Urinary bladder (tissue), 4 donors: ENCODE results near the gene BCL7A. TPM values are rescaled to one million over a fixed set of nuclear protein-coding genes. Genes with fewer than 3 reads are reported as not detected.
"Not testable (repeated sequence)": the region's sequence is repeated elsewhere in the genome, so short reads cannot be mapped to it uniquely, and the experiment has no call there.

Experiments used
- DNase-seq: peaks from one replicate; pipeline ENCODE4 v3.0.0-alpha.2; 2015; ENCODE audit errors: extremely low spot score
- H3K27ac ChIP-seq: one replicate; pipeline ENCODE4 v1.5.1; 2013; ENCODE audit warnings: low read depth, mild to moderate bottlenecking, moderate library complexity
- H3K36me3 ChIP-seq: one replicate; pipeline ENCODE4 v1.6.1; 2013; ENCODE audit warnings: mild to moderate bottlenecking, moderate library complexity; ENCODE audit not compliant: insufficient read depth
- H3K4me1 ChIP-seq: one replicate; pipeline ENCODE4 v1.6.1; 2013; ENCODE audit warnings: mild to moderate bottlenecking, moderate library complexity; ENCODE audit not compliant: insufficient read depth
- H3K4me3 ChIP-seq: one replicate; pipeline ENCODE4 v1.5.1; 2013; ENCODE audit warnings: low read depth, low read length
- WGBS: extraction: QIAGEN DNeasy Blood & Tissue Kit; methylation state at CpG from one replicate; pipeline ENCODE4 v1.1.7; 2013; 5-methylcytosine and 5-hydroxymethylcytosine counted together
- polyA plus RNA-seq: library from polyadenylated mRNA; stranded (reverse); fragments of 200-250 nt; gene quantifications from one replicate; pipeline ENCODE4 v1.2.3, GENCODE V29; 2013
- total RNA-seq: library from RNA; depleted of rRNA; stranded (reverse); fragments of >200 nt; gene quantifications from one replicate; pipeline ENCODE4 v1.2.3, GENCODE V29; 2014
- donor health status: healthy with polysubstance abuse.
- donor health status: healthy.

The BCL7A gene
- total and polyA plus RNA-seq, 2 donors: 7.8 to 9.1 TPM

DNA sequence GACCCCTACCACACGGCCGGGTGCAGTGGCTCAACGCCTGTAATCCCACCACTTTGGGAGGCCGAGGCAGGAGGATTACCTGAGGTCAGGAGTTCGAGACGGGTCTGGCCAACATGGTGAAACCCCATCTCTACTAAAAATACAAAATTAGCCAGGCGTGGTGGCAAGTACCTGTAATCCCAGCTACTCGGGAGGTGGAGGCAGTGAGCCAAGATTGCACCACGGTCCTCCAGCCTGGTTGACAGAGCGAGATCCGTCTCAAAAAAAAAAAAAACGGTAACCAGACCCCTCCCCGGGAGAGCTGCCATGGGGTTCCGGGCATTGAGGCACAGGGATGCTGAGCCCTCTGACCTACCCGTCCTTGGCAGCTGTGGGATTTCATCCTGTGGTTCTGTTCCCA is 21.8 kb downstream of the BCL7A start:
- no peaks in the 10 kb centered on the region for H3K4me1 ChIP-seq
- 94% methylated on average over 15 of the region's 15 CpGs for WGBS
- DNase-seq: no peak
- H3K36me3 ChIP-seq: no peaks in the 10 kb centered on the region
- no peak overlapping the region for H3K27ac ChIP-seq
- no peak overlapping the region for H3K4me3 ChIP-seq

DNA sequence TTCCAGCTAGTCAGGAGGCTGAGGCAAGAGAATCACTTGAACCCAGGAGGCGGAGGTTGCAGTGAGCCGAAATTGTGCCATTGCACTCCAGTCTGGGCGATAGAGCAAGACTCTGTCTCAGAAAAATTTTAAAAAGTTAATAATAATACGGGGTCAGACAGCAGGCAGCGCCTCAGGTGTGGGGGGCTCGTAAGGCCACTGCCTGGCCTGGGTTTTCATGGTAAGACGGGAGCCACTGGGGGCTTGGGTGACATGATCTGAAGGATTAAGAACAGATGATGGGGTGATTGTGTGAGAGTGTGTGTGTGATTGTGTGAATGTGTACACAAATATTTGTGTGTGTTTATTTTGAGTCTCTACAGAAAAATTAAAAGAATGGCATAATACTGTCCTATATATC is 23.6 kb downstream of the BCL7A start:
- H3K4me1 ChIP-seq: no peaks in the 10 kb centered on the region
- H3K4me3 ChIP-seq: no peak overlapping the region
- DNase-seq: no peak
- H3K27ac ChIP-seq: no peak overlapping the region
- WGBS: 98% methylated on average over 7 of the region's 7 CpGs
- no peaks in the 10 kb centered on the region for H3K36me3 ChIP-seq

GRCh38 chr12:122046145-122046544 is 24.5 kb downstream of the BCL7A start:
- H3K27ac ChIP-seq: no peak overlapping the region
- no peak for DNase-seq
- no peaks in the 10 kb centered on the region for H3K4me1 ChIP-seq
- no peak overlapping the region for H3K4me3 ChIP-seq
- 97% methylated on average over 7 of the region's 7 CpGs for WGBS
- H3K36me3 ChIP-seq: no peaks in the 10 kb centered on the region

DNA sequence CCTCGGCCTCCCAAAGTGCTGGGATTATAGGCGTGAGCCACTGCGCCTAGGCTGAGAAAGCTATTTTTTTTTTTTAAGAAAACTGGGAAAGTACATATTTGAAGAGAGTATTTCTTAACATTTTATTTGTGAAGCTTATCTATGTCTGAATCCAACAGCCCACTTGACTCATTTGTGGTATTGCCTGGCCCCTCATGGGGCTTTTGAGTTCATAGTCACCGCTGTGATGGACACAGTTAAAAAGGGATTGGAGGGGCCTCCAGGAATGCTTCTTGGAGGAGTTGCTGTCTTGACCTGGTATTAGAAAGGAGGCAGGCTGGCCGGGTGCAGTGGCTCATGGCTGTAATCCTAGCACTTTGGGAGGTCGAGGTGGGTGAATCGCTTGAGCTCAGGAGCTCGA is 26.5 kb downstream of the BCL7A start:
- no peaks in the 10 kb centered on the region for H3K4me1 ChIP-seq
- no peak overlapping the region for H3K27ac ChIP-seq
- WGBS: 89% methylated on average over 8 of the region's 8 CpGs
- no peaks in the 10 kb centered on the region for H3K36me3 ChIP-seq
- DNase-seq: no peak
- no peak overlapping the region for H3K4me3 ChIP-seq

- WGBS: 90% methylated on average over 9 of the region's 9 CpGs
- Histone ChIP-seq H3K27ac (no peak overlapping the region), H3K4me3 (no peak overlapping the region)
Observed at GRCh38 chr12:122049827-122050226, 28.1 kb downstream of the BCL7A start.

GRCh38 chr12:122050706-122051105 is 29.0 kb downstream of the BCL7A start:
- H3K27ac ChIP-seq: peak overlapping the region; percentile 42
- H3K4me1 ChIP-seq: no peaks in the 10 kb centered on the region
- H3K36me3 ChIP-seq: no peaks in the 10 kb centered on the region
- DNase-seq: no peak
- no peak overlapping the region for H3K4me3 ChIP-seq
- WGBS: 84% methylated on average over 20 of the region's 20 CpGs

More at GRCh38 chr12:122049827-122050226, 28.1 kb downstream of the BCL7A start:
- Histone ChIP-seq H3K4me1 (no peaks in the 10 kb centered on the region), H3K36me3 (no peaks in the 10 kb centered on the region)
- no peak for DNase-seq

- Histone ChIP-seq H3K4me1 (no peaks in the 10 kb centered on the region), H3K36me3 (no peaks in the 10 kb centered on the region), H3K4me3 (no peak overlapping the region), H3K27ac (peak overlapping the region; percentile 42)
- WGBS: 27% methylated on average over 14 of the region's 14 CpGs
- DNase-seq: no peak
Observed at GRCh38 chr12:122051231-122051876, 29.7 kb downstream of the BCL7A start.

DNA sequence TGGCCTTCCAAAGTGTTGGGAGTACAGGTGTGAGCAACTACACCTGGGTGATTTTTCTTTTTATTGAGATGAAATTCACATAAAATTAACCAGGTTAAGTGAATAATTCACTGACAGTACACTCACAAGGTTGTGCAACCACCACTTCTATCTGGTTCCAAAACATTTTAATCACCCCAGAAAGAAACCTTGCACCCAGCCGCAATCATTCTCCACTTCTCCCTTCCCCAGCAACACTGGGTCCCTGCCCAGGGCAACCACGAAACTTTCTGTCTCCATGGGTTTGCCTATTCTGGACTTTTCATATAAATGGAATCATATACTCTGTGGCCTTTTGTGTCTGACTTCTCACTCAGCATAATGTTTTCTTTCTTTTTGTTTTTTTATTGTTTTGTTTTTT is 30.6 kb downstream of the BCL7A start:
- Histone ChIP-seq H3K36me3 (no peaks in the 10 kb centered on the region), H3K27ac (no peak overlapping the region), H3K4me3 (no peak overlapping the region), H3K4me1 (no peaks in the 10 kb centered on the region)
- 80% methylated on average over 2 of the region's 2 CpGs for WGBS
- DNase-seq: no peak

DNA sequence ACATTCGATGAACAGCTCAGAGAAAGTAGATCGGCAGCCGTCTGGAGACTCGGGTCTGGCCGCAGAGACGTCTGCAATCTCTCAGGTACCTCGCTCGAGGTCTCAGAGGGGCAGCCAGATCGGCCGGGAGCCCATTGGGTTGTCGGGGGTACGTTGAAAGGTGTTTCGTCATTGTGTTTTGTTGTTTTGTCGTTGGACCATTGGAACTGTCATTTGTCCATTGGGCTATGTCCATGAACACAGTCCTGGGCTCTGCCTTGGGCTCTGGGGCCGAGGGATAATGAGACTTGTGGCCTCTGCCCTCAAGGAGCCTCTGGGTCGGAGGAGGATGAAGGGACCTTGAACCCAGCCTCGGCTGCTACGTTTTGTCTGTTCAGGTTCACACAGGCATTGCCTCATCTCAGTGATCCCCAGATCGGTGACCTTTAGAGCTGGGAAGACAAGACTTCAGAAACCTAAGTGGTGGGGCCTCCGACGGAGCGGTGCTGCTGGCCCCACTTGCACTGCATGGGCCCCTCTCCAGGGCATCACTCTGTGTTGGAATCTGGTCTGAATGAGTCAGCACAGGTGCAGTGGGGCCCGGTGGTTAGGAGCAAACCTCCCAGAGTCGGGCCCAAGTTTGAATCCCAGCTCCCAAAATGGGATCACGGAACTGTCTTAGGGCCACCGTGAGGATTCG is 33.3 kb downstream of the BCL7A start:
- Histone ChIP-seq H3K4me1 (no peaks in the 10 kb centered on the region), H3K27ac (no peak overlapping the region), H3K4me3 (no peak overlapping the region), H3K36me3 (no peaks in the 10 kb centered on the region)
- DNase-seq: no peak
- WGBS: 93% methylated on average over 27 of the region's 27 CpGs

DNA sequence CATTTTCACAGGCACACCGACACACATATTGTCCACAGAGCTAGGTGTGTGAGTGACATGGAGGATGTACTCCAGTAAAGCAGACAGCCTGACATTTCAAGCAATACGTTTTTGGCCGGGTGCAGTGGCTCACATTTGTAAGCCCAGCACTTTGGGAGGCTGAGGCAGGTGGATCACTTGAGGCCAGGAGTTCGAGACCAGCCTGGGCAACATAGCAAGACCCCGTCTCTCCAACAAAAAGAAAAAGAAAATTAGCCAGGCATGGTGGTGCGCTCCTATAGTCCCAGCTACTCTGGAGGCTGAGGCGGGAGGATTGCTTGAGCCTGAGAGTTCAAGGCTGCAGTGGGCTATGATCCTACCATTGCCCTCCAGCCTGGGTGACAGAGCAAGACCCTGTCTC is 34.7 kb downstream of the BCL7A start:
- not testable (repeated sequence) for H3K27ac ChIP-seq, H3K4me1 ChIP-seq, H3K36me3 ChIP-seq, DNase-seq, H3K4me3 ChIP-seq
- WGBS: 94% methylated on average over 7 of the region's 7 CpGs

GRCh38 chr12:122057007-122057735 is 35.5 kb downstream of the BCL7A start:
- no peak overlapping the region for H3K27ac ChIP-seq
- no peaks in the 10 kb centered on the region for H3K36me3 ChIP-seq
- no peak overlapping the region for H3K4me3 ChIP-seq
- DNase-seq: no peak
- H3K4me1 ChIP-seq: no peaks in the 10 kb centered on the region
- WGBS: 93% methylated on average over 11 of the region's 11 CpGs

DNA sequence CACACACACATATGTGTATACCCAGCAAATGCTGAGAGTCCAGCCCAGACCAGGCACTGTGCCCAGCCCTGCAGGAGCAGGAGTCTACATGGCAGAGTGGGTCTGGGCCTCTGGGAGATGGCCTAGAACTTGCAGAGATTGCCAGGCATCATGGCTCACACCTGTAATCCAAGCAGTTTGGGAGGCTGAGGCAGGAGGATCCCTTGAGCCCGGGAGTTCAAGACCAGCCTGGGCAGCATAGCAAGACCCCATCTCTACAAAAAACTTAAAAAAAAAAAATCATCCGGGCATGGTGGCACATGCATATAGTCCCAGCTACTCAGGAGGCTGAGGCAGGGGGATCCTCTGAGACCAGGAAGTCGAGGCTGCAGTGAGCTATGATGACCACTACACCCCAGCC is 36.1 kb downstream of the BCL7A start:
- WGBS: 95% methylated on average over 3 of the region's 3 CpGs
- Histone ChIP-seq H3K27ac (no peak overlapping the region), H3K36me3 (no peaks in the 10 kb centered on the region), H3K4me1 (no peaks in the 10 kb centered on the region), H3K4me3 (no peak overlapping the region)
- no peak for DNase-seq

DNA sequence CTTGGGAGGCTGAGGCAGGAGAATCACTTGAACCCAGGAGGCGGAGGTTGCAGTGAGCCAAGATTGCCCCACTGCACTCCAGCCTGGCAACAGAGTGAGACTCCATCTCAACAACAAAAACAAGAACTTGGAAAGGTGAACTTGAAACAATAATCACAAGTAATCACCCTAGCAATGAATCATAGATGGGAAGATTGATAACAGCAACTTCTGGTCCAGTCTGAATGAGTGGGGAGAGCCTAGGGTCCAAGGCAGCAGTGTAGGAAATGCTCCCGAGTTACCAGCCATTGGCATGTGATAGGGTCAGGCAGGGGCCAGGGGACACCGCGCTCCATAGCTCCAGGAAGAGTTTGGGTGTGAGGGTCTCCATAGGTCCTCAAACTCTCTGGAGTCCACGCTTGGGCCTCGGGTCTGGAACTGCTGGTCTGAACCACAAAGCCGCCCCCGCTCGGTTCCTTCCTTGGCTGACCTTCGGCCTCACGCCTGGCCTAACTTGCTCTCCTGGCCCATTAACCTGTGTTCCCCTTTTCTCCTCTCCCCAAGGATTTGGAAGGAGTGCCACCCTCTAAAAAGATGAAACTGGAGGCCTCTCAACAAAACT is 37.0 kb downstream of the BCL7A start:
- H3K4me1 ChIP-seq: no peaks in the 10 kb centered on the region
- no peak overlapping the region for H3K27ac ChIP-seq
- H3K36me3 ChIP-seq: no peaks in the 10 kb centered on the region
- DNase-seq: no peak
- no peak overlapping the region for H3K4me3 ChIP-seq
- 97% methylated on average over 11 of the region's 11 CpGs for WGBS
